ENCODE measurements around the gene PTPRR. TPM values are rescaled to one million over a fixed set of nuclear protein-coding genes. Genes with fewer than 3 reads are reported as not detected.

PTPRR gene
- total and polyA plus RNA-seq, 2 donors (not counting 1 experiment from before 2014, with no cell fraction given), result not detected

DNA sequence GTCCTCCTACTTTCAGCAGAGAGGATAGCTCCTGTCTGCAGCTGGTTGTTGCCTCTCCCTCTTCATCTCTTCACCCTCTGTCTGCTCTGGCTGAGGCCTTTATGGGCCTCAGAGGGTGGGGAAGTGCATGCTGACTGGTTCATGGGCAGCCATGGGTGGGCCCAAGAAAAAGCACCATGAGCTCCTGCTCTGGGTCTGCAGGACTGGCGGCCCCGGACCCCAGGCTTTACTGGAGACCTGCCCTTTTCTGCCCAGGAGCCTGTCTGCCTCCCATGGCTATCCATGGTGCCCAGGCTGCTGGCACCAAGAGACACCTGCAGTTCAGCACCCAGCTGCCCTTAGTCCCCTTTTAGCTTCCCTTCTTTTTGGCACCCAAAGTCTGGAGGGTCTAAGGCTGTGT, 137.1 kb downstream of the PTPRR start:
- Mint-ChIP-seq H3K27me3 (no peaks in the 10 kb centered on the region), H3K9me3 (ENCODE audit: insufficient read depth) (no peaks in the 10 kb centered on the region), H3K4me3 (no peak overlapping the region), H3K4me1 (no peaks in the 10 kb centered on the region), H3K27ac (no peak overlapping the region)
- no peak overlapping the region for H3K4me3 ChIP-seq (ENCODE audit: control extremely low read depth in 1 of 5, extremely low read depth in 1 of 5, insufficient read depth in 1 of 5, low read depth in 2 of 5, low read length in 4 of 5)
- peaks cover 0 to 3% (median 0%) of the 10 kb centered on the region in 4 experiments for H3K27me3 ChIP-seq (replicated peaks in 1 of 4; ENCODE audit: control extremely low read depth in 1 of 4, control insufficient read depth in 3 of 4, insufficient read depth in 4 of 4, low read length in 3 of 4)
- H3K27ac ChIP-seq (ENCODE audit: low read length in 2 of 2), result no peak overlapping the region
- WGBS (ENCODE audit: insufficient coverage), result 92% methylated on average over 2 of the region's 2 CpGs
- no peaks in the 10 kb centered on the region for H4K20me1 ChIP-seq (ENCODE audit: control insufficient read depth, insufficient read depth, low read length, poor library complexity, severe bottlenecking)
- intact Hi-C loops (cut with micrococcal nuclease), result no loop called here
- H2AFZ ChIP-seq (ENCODE audit: insufficient read depth, low read depth, low read length, poor library complexity, severe bottlenecking), result no peak overlapping the region
- no peaks in the 10 kb centered on the region for H3K36me3 ChIP-seq (replicated peaks in 1 of 2; ENCODE audit: control extremely low read depth in 1 of 2, control insufficient read depth in 1 of 2, extremely low read depth in 1 of 2, insufficient read depth in 2 of 2, low read length in 1 of 2)
- no peak overlapping the region for H3K4me2 ChIP-seq (replicated peaks; ENCODE audit: low read depth, low read length, poor library complexity, severe bottlenecking)
- ATAC-seq (ENCODE audit: low read depth) (no peak), DNase-seq (no peak)
- no peak overlapping the region for H3K9ac ChIP-seq (ENCODE audit: low read length)
- H3K79me2 ChIP-seq (ENCODE audit: control insufficient read depth, insufficient read depth, low read length), result no peaks in the 10 kb centered on the region
- ChIA-PET POLR2A (no interaction called here), CTCF (no interaction called here)
- no peaks in the 10 kb centered on the region for H3K4me1 ChIP-seq (ENCODE audit: control insufficient read depth in 2 of 2, insufficient read depth in 2 of 2, low read length in 2 of 2)
- no peak for TF ChIP-seq EZH2 (IDR thresholded peaks at IDR 0.05; ENCODE audit: borderline replicate concordance, insufficient read depth, low read depth, low read length, poor library complexity, severe bottlenecking)
- TF ChIP-seq CTCF (IDR thresholded peaks at IDR 0.05), result no peak
- peaks cover 0 to 12% (median 0%) of the 10 kb centered on the region in 3 donors for H3K9me3 ChIP-seq (ENCODE audit: control extremely low read depth in 1 of 3, control insufficient read depth in 2 of 3, insufficient read depth in 1 of 3, low read length in 2 of 3)

- Histone ChIP-seq H2AFZ (ENCODE audit: insufficient read depth, low read depth, low read length, poor library complexity, severe bottlenecking) (no peak overlapping the region), H3K9ac (ENCODE audit: low read length) (no peak overlapping the region), H3K27ac (ENCODE audit: low read length in 2 of 2) (no peak overlapping the region), H3K4me2 (replicated peaks; ENCODE audit: low read depth, low read length, poor library complexity, severe bottlenecking) (no peak overlapping the region), H3K27me3 (replicated peaks in 1 of 4; ENCODE audit: control extremely low read depth in 1 of 4, control insufficient read depth in 3 of 4, insufficient read depth in 4 of 4, low read length in 3 of 4) (peaks cover 0 to 3% (median 0%) of the 10 kb centered on the region in 4 experiments), H3K36me3 (replicated peaks in 1 of 2; ENCODE audit: control extremely low read depth in 1 of 2, control insufficient read depth in 1 of 2, extremely low read depth in 1 of 2, insufficient read depth in 2 of 2, low read length in 1 of 2) (no peaks in the 10 kb centered on the region), H4K20me1 (ENCODE audit: control insufficient read depth, insufficient read depth, low read length, poor library complexity, severe bottlenecking) (no peaks in the 10 kb centered on the region), H3K4me1 (ENCODE audit: control insufficient read depth in 2 of 2, insufficient read depth in 2 of 2, low read length in 2 of 2) (no peaks in the 10 kb centered on the region), H3K4me3 (ENCODE audit: control extremely low read depth in 1 of 5, extremely low read depth in 1 of 5, insufficient read depth in 1 of 5, low read depth in 2 of 5, low read length in 4 of 5) (no peak overlapping the region), H3K9me3 (ENCODE audit: control extremely low read depth in 1 of 3, control insufficient read depth in 2 of 3, insufficient read depth in 1 of 3, low read length in 2 of 3) (peaks cover 0 to 12% (median 0%) of the 10 kb centered on the region in 3 donors), H3K79me2 (ENCODE audit: control insufficient read depth, insufficient read depth, low read length) (no peaks in the 10 kb centered on the region)
- Mint-ChIP-seq H3K9me3 (ENCODE audit: insufficient read depth) (no peaks in the 10 kb centered on the region), H3K4me1 (no peaks in the 10 kb centered on the region), H3K27ac (no peak overlapping the region), H3K27me3 (no peaks in the 10 kb centered on the region), H3K4me3 (no peak overlapping the region)
- ATAC-seq (ENCODE audit: low read depth) (no peak), DNase-seq (no peak)
- TF ChIP-seq EZH2 (IDR thresholded peaks at IDR 0.05; ENCODE audit: borderline replicate concordance, insufficient read depth, low read depth, low read length, poor library complexity, severe bottlenecking) (no peak), CTCF (IDR thresholded peaks at IDR 0.05) (no peak)
- intact Hi-C loops (cut with micrococcal nuclease), result no loop called here
- ChIA-PET POLR2A (no interaction called here), CTCF (no interaction called here)
- 63% methylated on average over 1 of the region's 2 CpGs for WGBS (ENCODE audit: insufficient coverage)
These were observed 141.3 kb downstream of the PTPRR start for GRCh38 chr12:70779250-70779649.

Measured in B cell (primary cell).